Fibroblast of peridontal ligament (primary cell): Measurements from ENCODE around the gene NSD1.

Experiments used
- DNase-seq: peaks from one replicate; pipeline ENCODE4 v3.0.0-alpha.2; 2010; ENCODE audit errors: extremely low read depth

Gene NSD1

DNA sequence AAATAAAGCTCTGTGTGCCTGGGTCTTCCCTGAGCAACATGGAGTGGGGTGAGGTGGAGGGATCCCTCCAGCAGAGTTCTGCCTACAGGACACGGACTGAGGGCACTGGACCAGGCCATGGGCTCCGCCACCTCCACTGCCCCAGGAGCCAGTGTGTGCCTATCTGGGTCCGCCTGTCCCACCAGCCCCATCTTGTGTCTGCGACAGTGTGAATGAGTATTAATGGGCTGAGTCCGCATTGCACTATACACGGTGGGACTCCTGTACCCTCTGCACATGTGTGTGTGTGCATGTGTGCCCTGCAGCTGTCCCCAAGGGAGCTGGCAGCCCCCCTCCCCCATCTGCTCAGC is 35.5 kb upstream of the NSD1 start:
- no peak for DNase-seq

DNA sequence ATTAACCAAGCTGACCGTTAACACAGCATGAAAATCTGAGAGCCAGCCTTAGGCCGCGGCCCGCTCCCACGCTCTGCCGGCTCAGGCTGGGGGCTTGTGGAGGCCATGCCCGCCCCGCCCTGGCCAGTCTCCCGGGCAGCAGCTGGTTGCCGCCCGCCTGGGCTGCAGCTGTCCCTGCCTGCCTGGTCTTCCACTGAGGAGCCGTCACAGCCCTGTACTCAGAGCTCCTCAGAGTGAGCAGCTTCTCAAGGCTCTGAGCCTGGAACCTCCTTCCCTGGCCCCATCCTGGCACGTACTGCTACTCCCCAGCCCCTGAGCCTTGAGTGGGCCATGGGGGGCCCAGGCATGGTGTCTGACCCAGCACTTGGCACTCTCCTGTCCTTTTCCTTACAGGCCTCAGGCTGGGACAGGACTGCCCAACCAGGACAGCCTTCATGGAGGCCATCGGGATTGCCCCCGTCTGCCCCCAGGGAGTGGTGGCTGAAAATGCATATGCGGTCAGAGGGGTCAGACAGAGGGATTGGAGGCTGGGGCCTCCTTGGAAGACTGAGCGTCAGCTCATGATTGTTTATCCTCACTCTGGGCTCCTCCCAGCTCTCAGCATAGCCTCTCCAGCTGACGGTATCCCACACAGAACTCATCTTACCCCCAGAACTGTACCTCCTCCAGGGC is 35.0 kb upstream of the NSD1 start:
- DNase-seq, result peak; percentile 18

DNA sequence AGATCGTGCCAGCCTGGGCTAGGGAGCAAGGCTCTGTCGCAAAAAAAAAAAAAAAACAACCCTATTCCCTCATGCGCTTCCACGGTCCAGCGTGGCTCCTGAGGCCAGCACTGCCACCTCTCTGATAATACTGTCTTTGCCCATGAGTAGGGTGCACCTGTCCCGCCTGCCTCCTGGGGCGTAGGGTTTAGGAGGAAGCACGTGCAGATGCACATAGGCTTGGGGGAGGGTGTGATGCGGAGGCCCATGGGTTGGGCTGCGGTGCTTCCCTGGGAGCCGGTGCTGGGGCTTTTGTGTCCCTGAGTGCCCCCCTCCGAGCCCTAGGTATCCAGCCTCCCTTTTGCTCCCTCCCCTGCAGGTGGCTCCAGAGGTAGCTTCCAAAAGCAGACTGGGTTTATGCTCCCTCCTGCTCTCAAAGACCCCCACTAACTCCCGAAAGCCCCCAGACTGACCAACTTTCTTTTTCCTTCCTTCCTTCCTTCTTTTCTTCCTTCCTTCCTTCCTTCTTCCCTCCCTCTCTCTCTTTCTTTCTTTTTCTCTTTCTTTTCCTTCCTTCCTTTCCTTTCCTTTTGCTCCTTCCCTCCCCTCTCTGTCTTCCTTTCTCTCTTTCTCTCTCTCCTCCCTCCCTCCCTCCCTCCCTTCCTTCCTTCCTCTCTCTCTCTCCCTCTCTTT is 34.0 kb upstream of the NSD1 start:
- no peak for DNase-seq

DNA sequence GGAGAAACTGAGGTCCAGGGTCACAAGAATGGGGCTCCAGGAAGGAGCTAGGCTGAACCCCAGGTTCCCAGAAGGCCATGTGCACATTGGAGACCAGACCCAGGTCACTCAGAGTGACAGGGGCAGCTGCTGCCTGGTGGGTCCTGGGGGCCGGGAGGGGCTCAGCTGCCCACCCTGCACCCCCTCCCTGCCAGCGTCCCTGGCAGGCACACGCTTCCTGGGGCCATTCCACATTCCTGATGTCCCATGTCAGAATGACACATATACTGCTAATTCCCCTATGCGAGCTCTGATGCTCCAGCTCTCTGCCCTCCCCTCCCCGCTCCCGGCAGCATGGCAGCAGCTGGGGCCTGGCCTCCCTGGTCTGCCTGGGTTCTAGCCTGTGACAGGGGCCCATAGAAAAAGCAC is 32.9 kb upstream of the NSD1 start:
- no peak for DNase-seq

DNA sequence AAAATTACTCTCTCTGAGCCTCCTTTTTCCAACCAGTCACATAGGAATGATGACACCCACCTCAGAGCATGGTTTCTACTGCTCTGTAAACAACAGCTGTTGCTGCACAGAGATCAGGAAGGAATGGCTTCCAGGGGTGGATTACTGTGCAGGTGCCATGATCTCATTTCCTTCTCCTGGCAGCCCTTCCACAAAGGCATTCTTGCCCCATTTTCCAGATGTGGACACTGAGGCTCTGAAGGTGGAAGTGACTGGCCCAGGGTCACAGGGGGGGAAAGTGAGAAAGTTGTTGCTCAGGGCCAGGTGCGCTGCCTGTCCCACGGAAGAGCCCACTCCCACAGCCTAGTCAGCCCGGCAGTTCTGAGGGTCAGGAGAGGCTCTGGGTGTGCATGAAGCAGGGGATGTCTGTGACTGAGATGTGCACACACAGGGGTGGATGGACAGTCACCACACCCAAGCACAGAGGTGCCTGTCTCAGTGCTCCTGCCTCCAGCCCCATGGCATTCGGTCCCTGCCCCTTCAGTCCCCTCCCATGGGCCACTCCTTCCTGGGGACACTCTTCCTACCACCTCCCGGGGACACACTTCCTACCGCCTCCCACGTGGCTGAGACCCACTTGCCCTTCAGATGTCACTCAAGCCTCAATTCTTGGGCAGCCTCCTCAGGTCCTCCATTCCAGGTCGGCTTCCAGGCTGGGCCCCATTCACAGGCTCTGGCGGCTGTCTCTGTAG is 29.9 kb upstream of the NSD1 start:
- no peak for DNase-seq

GRCh38 chr5:177105691-177106476 is 27.7 kb upstream of the NSD1 start:
- no peak for DNase-seq

GRCh38 chr5:177107159-177107558 is 26.4 kb upstream of the NSD1 start:
- no peak for DNase-seq

DNA sequence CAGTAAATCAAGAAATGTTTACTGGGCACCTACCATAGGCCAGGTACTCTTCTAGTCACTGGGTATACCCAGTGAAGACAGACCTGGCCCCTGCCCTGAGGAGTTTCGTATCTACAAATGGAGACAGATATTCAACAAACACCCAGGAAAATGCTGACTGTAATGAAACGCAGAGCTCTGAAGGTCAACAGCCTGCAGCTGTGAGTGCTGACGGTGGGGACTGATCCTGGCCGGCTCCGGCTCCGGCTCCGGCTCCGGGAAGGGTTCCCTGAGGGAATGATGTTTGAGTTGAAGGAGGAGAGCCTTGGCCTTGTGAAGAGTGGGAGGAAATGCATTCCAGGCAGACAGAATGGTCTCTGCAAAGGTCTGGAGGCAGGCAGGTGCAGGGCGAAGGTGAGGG is 23.8 kb upstream of the NSD1 start:
- DNase-seq, result no peak

- peak; percentile 29 for DNase-seq
These were observed 21.7 kb upstream of the NSD1 start for GRCh38 chr5:177111720-177112394.

DNA sequence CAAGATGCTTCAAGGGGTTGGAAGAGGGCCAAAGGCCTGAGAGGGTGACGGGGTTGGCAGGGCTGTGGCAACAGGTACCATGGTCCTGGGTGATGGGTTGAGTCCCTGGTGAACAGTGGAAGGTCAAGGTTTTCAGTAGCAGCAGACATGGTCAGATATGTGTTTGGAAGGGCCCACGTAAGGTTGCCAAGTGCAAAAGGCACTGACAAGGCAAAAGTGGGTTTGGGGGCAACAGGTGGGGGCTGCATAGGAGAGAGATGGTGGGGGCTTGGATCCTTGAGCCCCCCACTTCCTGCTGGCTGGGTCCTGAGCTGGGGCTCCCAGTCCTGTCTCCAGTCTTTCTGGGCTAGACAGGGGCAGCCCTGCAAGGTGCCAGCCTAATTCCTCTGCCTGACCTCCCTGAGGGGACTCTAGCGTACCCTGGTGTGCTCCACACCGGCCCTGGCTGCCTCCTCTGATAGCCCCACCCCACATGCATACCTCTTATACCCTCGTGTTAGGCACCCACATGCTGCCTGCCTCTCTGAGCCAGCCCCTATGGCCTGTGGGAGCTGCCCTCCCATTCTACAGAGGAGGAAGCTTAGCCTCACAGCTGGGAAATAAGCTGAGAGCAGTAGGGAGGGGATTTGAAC is 20.9 kb upstream of the NSD1 start:
- DNase-seq, result no peak

DNA sequence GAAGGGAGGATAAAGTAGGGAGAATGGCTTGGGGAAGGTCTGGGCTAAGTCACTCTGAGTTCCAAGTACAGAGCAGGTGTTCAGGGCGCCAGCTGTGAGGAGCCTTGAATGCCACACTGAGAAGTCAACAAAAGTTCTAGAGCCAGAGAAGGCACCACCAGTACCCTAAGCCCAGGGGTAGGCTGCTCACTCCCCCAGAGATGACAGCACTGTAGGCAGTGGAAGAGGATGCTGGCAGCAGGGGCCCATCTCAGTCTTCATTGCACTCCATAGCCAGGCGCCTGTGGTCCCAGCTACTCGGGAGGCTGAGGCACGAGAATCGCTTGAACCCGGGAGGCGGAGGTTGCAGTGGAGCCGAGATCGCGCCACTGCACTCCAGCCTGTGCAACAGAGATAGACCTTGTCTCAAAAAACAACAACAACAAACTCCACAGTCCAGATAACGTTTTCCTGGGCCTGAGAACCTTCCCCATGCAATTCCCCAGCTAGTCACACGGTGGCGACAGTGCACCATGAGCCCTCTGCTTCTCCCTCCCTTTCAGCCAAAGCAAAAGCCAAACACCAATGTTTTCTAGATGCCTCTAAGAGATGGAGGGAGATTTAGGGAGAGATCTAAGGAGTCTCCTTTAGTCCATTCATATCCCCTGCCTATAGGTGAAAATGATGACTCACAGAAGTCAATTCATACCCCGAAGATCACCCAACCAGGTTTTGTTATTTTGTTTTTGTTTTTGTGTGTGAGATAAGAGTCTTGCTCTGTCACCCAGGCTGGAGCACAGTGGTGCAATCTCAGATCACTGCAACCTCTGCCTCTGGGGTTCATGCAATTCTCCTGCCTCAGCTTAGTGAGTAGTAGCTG is 19.8 kb upstream of the NSD1 start:
- peak; percentile 80 for DNase-seq

GRCh38 chr5:177116631-177117373 is 16.8 kb upstream of the NSD1 start:
- peak; percentile 67 for DNase-seq

- no peak for DNase-seq
These were observed 16.0 kb upstream of the NSD1 start for GRCh38 chr5:177117441-177118045.

DNA sequence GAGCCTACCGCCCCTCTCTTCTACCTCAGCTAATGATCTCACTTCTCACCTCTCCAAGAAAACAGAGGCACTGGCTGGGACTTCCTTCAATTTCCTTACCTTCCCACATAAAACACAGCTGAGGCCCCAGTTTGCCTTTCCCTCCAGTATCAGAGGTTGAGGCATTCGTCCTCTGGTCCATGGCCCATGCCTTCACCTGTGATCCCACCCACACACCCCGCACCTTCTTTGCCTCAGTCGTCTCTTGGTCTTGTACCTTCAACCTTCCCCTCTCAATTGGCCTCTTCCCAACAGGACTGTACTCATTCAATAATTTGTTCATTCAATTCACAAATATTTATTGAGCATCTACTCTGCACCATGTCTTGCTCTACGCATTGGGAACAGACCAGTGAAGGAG is 11.0 kb upstream of the NSD1 start:
- no peak for DNase-seq

GRCh38 chr5:177123789-177124485 is 9.6 kb upstream of the NSD1 start:
- no peak for DNase-seq

GRCh38 chr5:177124486-177124991 is 9.0 kb upstream of the NSD1 start:
- DNase-seq, result no peak

- no peak for DNase-seq
These were observed 6.8 kb upstream of the NSD1 start for GRCh38 chr5:177126771-177127170.

DNA sequence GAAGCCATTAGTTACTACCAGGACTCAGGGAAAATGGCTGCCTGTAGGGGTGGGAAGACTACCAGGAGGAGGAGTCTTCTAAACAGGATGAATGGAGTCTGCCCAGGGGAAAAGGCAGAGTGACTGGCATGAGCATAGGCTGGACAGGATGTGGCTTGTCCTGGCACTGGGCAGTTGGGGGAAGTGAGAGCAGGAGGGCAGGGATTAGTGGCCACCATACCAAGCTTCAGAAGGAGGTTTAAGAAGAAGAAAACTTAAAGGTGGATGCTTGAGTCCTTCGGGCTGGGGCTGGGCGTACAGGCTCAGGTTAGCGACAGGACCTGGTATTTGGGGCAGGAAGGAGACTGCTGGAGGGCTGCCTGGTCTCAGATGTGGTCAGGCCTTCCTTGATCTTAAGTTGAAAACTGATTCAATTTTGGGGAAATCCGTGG is 5.0 kb upstream of the NSD1 start:
- DNase-seq, result no peak
